SK-N-SH (cell line): ENCODE data around the gene SURF6.

Experiments
- EZH2phosphoT487 ChIP-seq: fragments of 200-600 bp; sonication (generic); IDR thresholded peaks from 2 replicates; pipeline ENCODE4 v1.6.1; 2017; ENCODE audit warnings: low read depth, mixed run types, mild to moderate bottlenecking, antibody characterized with exemption, moderate library complexity, borderline replicate concordance
- FOXJ3 ChIP-seq: sonication (generic); formaldehyde crosslinking; IDR thresholded peaks from 2 replicates; pipeline ENCODE4 v1.5.1; 2020; ENCODE audit warnings: mild to moderate bottlenecking, missing genetic modification reagents
- GABPA ChIP-seq: IDR thresholded peaks from 2 replicates; pipeline ENCODE4 v1.4.0; 2012; ENCODE audit warnings: low read depth, mild to moderate bottlenecking
- NFIC ChIP-seq: IDR thresholded peaks from 2 replicates; pipeline ENCODE4 v1.4.0; 2012; ENCODE audit warnings: borderline replicate concordance
- PBX3 ChIP-seq: IDR thresholded peaks from 2 replicates; pipeline ENCODE4; 2012
- POLR2AphosphoS5 ChIP-seq: IDR thresholded peaks from 2 replicates; pipeline ENCODE4 v1.6.1; 2012; ENCODE audit warnings: low read depth, low read length
- TF ChIP-seq, protein P1 (sequence below): fragments of 200-600 bp; sonication (generic); IDR thresholded peaks from 2 replicates; pipeline ENCODE4 v1.6.1; 2017; ENCODE audit warnings: antibody characterized with exemption, mild to moderate bottlenecking, moderate library complexity
- TF ChIP-seq, protein P2 (sequence below): fragments of 150-350 bp; IDR thresholded peaks from 2 replicates; pipeline ENCODE4 v1.6.1; 2017; ENCODE audit warnings: antibody characterized with exemption, low read length, low read depth, borderline replicate concordance

GRCh38 chr9:133369933-133370332 is 33.9 kb upstream of the SURF6 start:
- TF ChIP-seq, protein P1, sequence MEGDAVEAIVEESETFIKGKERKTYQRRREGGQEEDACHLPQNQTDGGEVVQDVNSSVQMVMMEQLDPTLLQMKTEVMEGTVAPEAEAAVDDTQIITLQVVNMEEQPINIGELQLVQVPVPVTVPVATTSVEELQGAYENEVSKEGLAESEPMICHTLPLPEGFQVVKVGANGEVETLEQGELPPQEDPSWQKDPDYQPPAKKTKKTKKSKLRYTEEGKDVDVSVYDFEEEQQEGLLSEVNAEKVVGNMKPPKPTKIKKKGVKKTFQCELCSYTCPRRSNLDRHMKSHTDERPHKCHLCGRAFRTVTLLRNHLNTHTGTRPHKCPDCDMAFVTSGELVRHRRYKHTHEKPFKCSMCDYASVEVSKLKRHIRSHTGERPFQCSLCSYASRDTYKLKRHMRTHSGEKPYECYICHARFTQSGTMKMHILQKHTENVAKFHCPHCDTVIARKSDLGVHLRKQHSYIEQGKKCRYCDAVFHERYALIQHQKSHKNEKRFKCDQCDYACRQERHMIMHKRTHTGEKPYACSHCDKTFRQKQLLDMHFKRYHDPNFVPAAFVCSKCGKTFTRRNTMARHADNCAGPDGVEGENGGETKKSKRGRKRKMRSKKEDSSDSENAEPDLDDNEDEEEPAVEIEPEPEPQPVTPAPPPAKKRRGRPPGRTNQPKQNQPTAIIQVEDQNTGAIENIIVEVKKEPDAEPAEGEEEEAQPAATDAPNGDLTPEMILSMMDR, result no peak
- TF ChIP-seq EZH2phosphoT487 (no peak), FOXJ3 (CRISPR knock-in tag) (no peak), POLR2AphosphoS5 (no peak), PBX3 (no peak), NFIC (no peak), GABPA (no peak)
- TF ChIP-seq, protein P2, sequence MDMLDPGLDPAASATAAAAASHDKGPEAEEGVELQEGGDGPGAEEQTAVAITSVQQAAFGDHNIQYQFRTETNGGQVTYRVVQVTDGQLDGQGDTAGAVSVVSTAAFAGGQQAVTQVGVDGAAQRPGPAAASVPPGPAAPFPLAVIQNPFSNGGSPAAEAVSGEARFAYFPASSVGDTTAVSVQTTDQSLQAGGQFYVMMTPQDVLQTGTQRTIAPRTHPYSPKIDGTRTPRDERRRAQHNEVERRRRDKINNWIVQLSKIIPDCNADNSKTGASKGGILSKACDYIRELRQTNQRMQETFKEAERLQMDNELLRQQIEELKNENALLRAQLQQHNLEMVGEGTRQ, result no peak
